SK-N-SH treated with all-trans-retinoic acid at 6 μM for 48 hours (cell line): ENCODE measurements around the gene UQCRC1.

Experiments
- ATAC-seq: fragments of 200-7000 bp; cut with Tn5 transposase; 3 replicates; pipeline ENCODE4 v1.9.1; 2020; ENCODE audit warnings: mild to moderate bottlenecking, moderate library complexity
- ARNTL ChIP-seq: fragments of 450-650 bp; formaldehyde crosslinking; IDR thresholded peaks from 2 replicates; pipeline ENCODE4 v1.5.0; 2020; ENCODE audit warnings: low read depth, mild to moderate bottlenecking, moderate library complexity, borderline replicate concordance
- BACH2 ChIP-seq: fragments of 250-450 bp; sonication (Bioruptor Pico); IDR thresholded peaks from 2 replicates; pipeline ENCODE4 v1.9.0; 2021; ENCODE audit warnings: mild to moderate bottlenecking, borderline replicate concordance
- CSDC2 ChIP-seq: fragments of 250-450 bp; sonication (Bioruptor Pico); IDR thresholded peaks from 2 replicates; pipeline ENCODE4 v1.5.0; 2020; ENCODE audit warnings: mild to moderate bottlenecking, moderate library complexity
- CSRNP3 ChIP-seq: fragments of 250-450 bp; sonication (Bioruptor Pico); IDR thresholded peaks from 2 replicates; pipeline ENCODE4 v1.5.1; 2021; ENCODE audit warnings: mild to moderate bottlenecking, moderate library complexity
- ESRRG ChIP-seq: fragments of 250-450 bp; sonication (Bioruptor Pico); IDR thresholded peaks from 2 replicates; pipeline ENCODE4 v1.6.1; 2021; ENCODE audit warnings: mild to moderate bottlenecking
- GLIS3 ChIP-seq: fragments of 250-450 bp; sonication (Bioruptor Pico); IDR thresholded peaks from 2 replicates; pipeline ENCODE4 v1.5.0; 2020; ENCODE audit warnings: mild to moderate bottlenecking, moderate library complexity
- ISL1 ChIP-seq: fragments of 250-450 bp; sonication (Bioruptor Pico); IDR thresholded peaks from 2 replicates; pipeline ENCODE4 v2.1.2; 2022; ENCODE audit warnings: mild to moderate bottlenecking, moderate library complexity
- OSR1 ChIP-seq: fragments of 250-450 bp; sonication (Bioruptor Pico); IDR thresholded peaks from 2 replicates; pipeline ENCODE4 v1.8.0; 2022; ENCODE audit warnings: moderate library complexity, mild to moderate bottlenecking, inconsistent platforms
- PATZ1 ChIP-seq: fragments of 250-450 bp; sonication (Bioruptor Pico); IDR thresholded peaks from 2 replicates; pipeline ENCODE4 v1.8.0; 2020; ENCODE audit warnings: mild to moderate bottlenecking, moderate library complexity, borderline replicate concordance
- PPARA ChIP-seq: fragments of 250-450 bp; sonication (Bioruptor Pico); IDR thresholded peaks from 2 replicates; pipeline ENCODE4 v1.5.0; 2020; ENCODE audit warnings: mild to moderate bottlenecking, borderline replicate concordance
- RARB ChIP-seq: fragments of 250-450 bp; sonication (Bioruptor Pico); IDR thresholded peaks from 2 replicates; pipeline ENCODE4 v1.8.0; 2021; ENCODE audit warnings: mild to moderate bottlenecking, moderate library complexity
- SNAI2 ChIP-seq: fragments of 250-450 bp; sonication (Bioruptor Pico); IDR thresholded peaks from 2 replicates; pipeline ENCODE4 v1.5.0; 2020; ENCODE audit warnings: mild to moderate bottlenecking, moderate library complexity
- TCF4 ChIP-seq: fragments of 250-450 bp; sonication (Bioruptor Pico); IDR thresholded peaks from 2 replicates; pipeline ENCODE4 v1.8.0; 2021; ENCODE audit warnings: mild to moderate bottlenecking, moderate library complexity, borderline replicate concordance
- TSHZ2 ChIP-seq: fragments of 250-450 bp; sonication (Bioruptor Pico); IDR thresholded peaks from 2 replicates; pipeline ENCODE4 v1.5.0; 2020; ENCODE audit warnings: mild to moderate bottlenecking, moderate library complexity
- ZC3H10 ChIP-seq: fragments of 250-450 bp; sonication (Bioruptor Pico); IDR thresholded peaks from 2 replicates; pipeline ENCODE4 v1.5.1; 2021; ENCODE audit warnings: mild to moderate bottlenecking, moderate library complexity
- ZFP3 ChIP-seq: fragments of 250-450 bp; sonication (Bioruptor Pico); IDR thresholded peaks from 2 replicates; pipeline ENCODE4 v1.5.0; 2020; ENCODE audit warnings: mild to moderate bottlenecking, moderate library complexity
- ZFP30 ChIP-seq: fragments of 450-650 bp; formaldehyde crosslinking; IDR thresholded peaks from 2 replicates; pipeline ENCODE4 v1.5.0; 2022; ENCODE audit warnings: mild to moderate bottlenecking, moderate library complexity
- ZNF70 ChIP-seq: fragments of 450-650 bp; formaldehyde crosslinking; IDR thresholded peaks from 2 replicates; pipeline ENCODE4 v1.5.0; 2020; ENCODE audit warnings: mild to moderate bottlenecking, moderate library complexity
- ZNF8 ChIP-seq: fragments of 450-650 bp; formaldehyde crosslinking; IDR thresholded peaks from 2 replicates; pipeline ENCODE4 v1.5.0; 2020; ENCODE audit warnings: mild to moderate bottlenecking, moderate library complexity
- TF ChIP-seq, protein P1 (sequence below): fragments of 250-450 bp; sonication (Bioruptor Pico); IDR thresholded peaks from 2 replicates; pipeline ENCODE4 v1.8.0; 2021; ENCODE audit warnings: low read depth, mild to moderate bottlenecking, moderate library complexity, borderline replicate concordance

Gene UQCRC1

GRCh38 chr3:48650723-48651122, 41.3 kb upstream of the UQCRC1 start:
- no peak for ATAC-seq
- no peak for TF ChIP-seq CSRNP3 (CRISPR knock-in tag)
- TF ChIP-seq OSR1 (CRISPR knock-in tag), result no peak
- TF ChIP-seq ISL1 (CRISPR knock-in tag), result no peak
- TF ChIP-seq BACH2 (CRISPR knock-in tag), result no peak
- no peak for TF ChIP-seq SNAI2 (CRISPR knock-in tag)
- TF ChIP-seq ZNF70 (CRISPR knock-in tag), result no peak
- TF ChIP-seq RARB, result no peak
- TF ChIP-seq PPARA, result no peak
- TF ChIP-seq PATZ1 (CRISPR knock-in tag), result no peak
- TF ChIP-seq CSDC2 (CRISPR knock-in tag), result no peak
- no peak for TF ChIP-seq ESRRG
- TF ChIP-seq GLIS3 (CRISPR knock-in tag), result no peak
- TF ChIP-seq ZFP30 (CRISPR knock-in tag), result no peak
- no peak for TF ChIP-seq ZC3H10
- no peak for TF ChIP-seq ZFP3 (CRISPR knock-in tag)

DNA sequence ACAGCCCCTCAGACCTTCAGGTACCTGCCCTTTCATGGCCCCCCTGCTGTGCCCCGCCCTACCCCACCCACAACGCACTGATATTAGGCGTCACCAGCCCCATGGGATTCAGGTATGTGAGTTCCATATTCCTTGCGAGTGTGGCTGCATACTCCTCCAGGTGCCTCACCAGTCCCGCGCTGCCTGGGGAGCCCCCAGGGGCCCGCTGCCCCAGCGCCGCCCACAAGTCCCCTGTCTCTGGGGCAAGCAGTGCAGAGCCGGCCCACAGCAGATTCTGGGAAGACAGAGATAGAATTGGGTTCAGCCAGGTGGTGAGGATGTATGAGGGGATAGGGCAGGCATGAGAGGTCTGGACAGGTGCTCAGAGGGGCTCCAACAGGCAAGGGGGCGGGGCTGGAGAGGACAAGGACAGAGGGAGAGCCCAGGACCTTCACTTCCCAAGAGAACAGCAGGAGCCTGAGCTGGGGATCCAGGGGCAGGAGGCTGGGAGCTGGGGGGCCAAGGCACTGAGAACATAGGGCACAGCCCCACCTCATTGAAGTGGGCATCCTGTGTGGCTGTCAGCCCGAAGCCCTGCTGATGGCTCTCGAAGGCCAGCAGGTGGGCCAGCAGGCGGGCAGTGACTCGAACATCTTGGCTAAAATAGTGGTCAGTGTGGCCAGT, 38.9 kb upstream of the UQCRC1 start:
- TF ChIP-seq OSR1 (CRISPR knock-in tag) (no peak), ARNTL (CRISPR knock-in tag) (no peak), TCF4 (CRISPR knock-in tag) (no peak), SNAI2 (CRISPR knock-in tag) (no peak), CSRNP3 (CRISPR knock-in tag) (no peak), ZC3H10 (no peak), ESRRG (no peak), ZNF8 (CRISPR knock-in tag) (no peak), RARB (no peak), PATZ1 (CRISPR knock-in tag) (no peak), ISL1 (CRISPR knock-in tag) (no peak), ZNF70 (CRISPR knock-in tag) (no peak), ZFP3 (CRISPR knock-in tag) (no peak), TSHZ2 (CRISPR knock-in tag) (no peak)
- TF ChIP-seq, protein P1, sequence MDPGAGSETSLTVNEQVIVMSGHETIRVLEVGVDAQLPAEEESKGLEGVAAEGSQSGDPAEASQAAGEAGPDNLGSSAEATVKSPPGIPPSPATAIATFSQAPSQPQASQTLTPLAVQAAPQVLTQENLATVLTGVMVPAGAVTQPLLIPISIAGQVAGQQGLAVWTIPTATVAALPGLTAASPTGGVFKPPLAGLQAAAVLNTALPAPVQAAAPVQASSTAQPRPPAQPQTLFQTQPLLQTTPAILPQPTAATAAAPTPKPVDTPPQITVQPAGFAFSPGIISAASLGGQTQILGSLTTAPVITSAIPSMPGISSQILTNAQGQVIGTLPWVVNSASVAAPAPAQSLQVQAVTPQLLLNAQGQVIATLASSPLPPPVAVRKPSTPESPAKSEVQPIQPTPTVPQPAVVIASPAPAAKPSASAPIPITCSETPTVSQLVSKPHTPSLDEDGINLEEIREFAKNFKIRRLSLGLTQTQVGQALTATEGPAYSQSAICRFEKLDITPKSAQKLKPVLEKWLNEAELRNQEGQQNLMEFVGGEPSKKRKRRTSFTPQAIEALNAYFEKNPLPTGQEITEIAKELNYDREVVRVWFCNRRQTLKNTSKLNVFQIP, result no peak

More for the DNA sequence above, 38.9 kb upstream of the UQCRC1 start:
- no peak for ATAC-seq
